ENCODE data around the gene PGM2. TPM values are rescaled to one million over a fixed set of nuclear protein-coding genes. Genes with fewer than 3 reads are reported as not detected.

PGM2 gene
- total RNA-seq, 2 experiments from 2014 or later, result 10.7 to 11.8 TPM

- H3K4me3 Mint-ChIP-seq, result peak overlapping the region; percentile 91
- POLR2A ChIA-PET, result no interaction called here
Observed at GRCh38 chr4:37828843-37829242, 2.4 kb downstream of the PGM2 start.

GRCh38 chr4:37830640-37831039, 4.2 kb downstream of the PGM2 start:
- H3K9me3 Mint-ChIP-seq, result no peaks in the 10 kb centered on the region
- POLR2A ChIA-PET, result interaction anchor here (0.6 kb wide), 1 partner anchor 14 kb away, joined by 3 read pairs; no protein-coding TSS in a partner anchor

More at GRCh38 chr4:37828843-37829242, 2.4 kb downstream of the PGM2 start:
- Histone ChIP-seq H3K4me3 (ENCODE audit: low read length) (no peak overlapping the region), H3K9me3 (ENCODE audit: control insufficient read depth in 1 of 2, insufficient read depth in 1 of 2, low read length in 2 of 2) (no peaks in the 10 kb centered on the region), H3K27ac (ENCODE audit: low read depth in 1 of 2, low read length in 2 of 2) (no peak overlapping the region), H3K4me1 (ENCODE audit: insufficient read depth, low read length) (peaks cover 27% of the 10 kb centered on the region), H3K27me3 (ENCODE audit: control insufficient read depth in 1 of 2, insufficient read depth in 2 of 2, low read length in 2 of 2) (no peaks in the 10 kb centered on the region), H3K36me3 (ENCODE audit: insufficient read depth, low read length) (peaks cover 30% of the 10 kb centered on the region)
- intact Hi-C loops (cut with DNase I, micrococcal nuclease), result loop anchor here (5.0 kb wide), 2 partner anchors 148 to 1698 kb away; partner anchors contain the start of gene UGDH (in 1 of the 2)
- no peak for DNase-seq
- no peak for ATAC-seq (ENCODE audit: poor library complexity)
- CTCF ChIA-PET, result no interaction called here
- H3K27me3 Mint-ChIP-seq, result no peaks in the 10 kb centered on the region
- peaks cover 69% of the 10 kb centered on the region for H3K4me1 Mint-ChIP-seq (ENCODE audit: low read depth)
- H3K9me3 Mint-ChIP-seq, result no peaks in the 10 kb centered on the region
- peaks cover 65% of the 10 kb centered on the region for H3K36me3 Mint-ChIP-seq (ENCODE audit: low read depth)
- peak overlapping the region; percentile 5 for H3K27ac Mint-ChIP-seq
- TF ChIP-seq, protein P1, sequence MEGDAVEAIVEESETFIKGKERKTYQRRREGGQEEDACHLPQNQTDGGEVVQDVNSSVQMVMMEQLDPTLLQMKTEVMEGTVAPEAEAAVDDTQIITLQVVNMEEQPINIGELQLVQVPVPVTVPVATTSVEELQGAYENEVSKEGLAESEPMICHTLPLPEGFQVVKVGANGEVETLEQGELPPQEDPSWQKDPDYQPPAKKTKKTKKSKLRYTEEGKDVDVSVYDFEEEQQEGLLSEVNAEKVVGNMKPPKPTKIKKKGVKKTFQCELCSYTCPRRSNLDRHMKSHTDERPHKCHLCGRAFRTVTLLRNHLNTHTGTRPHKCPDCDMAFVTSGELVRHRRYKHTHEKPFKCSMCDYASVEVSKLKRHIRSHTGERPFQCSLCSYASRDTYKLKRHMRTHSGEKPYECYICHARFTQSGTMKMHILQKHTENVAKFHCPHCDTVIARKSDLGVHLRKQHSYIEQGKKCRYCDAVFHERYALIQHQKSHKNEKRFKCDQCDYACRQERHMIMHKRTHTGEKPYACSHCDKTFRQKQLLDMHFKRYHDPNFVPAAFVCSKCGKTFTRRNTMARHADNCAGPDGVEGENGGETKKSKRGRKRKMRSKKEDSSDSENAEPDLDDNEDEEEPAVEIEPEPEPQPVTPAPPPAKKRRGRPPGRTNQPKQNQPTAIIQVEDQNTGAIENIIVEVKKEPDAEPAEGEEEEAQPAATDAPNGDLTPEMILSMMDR (IDR thresholded peaks at IDR 0.05), result no peak

GRCh38 chr4:37835031-37835430, 8.5 kb downstream of the PGM2 start:
- H3K4me1 ChIP-seq (ENCODE audit: insufficient read depth, low read length), result peaks cover 8% of the 10 kb centered on the region
- TF ChIP-seq, protein P1 (IDR thresholded peaks at IDR 0.05), result no peak
- H3K36me3 ChIP-seq (ENCODE audit: insufficient read depth, low read length), result peaks cover 64% of the 10 kb centered on the region
- DNase-seq, result no peak
- H3K4me1 Mint-ChIP-seq (ENCODE audit: low read depth), result peaks cover 57% of the 10 kb centered on the region
- H3K27ac ChIP-seq (ENCODE audit: low read depth in 1 of 2, low read length in 2 of 2), result no peak overlapping the region
- no peak overlapping the region for H3K27ac Mint-ChIP-seq
- H3K4me3 ChIP-seq (ENCODE audit: low read length), result no peak overlapping the region
- ATAC-seq (ENCODE audit: poor library complexity), result no peak
- ChIA-PET CTCF (interaction anchor here (1.0 kb wide), 1 partner anchor 472 kb away, joined by 4 read pairs; no protein-coding TSS in a partner anchor), POLR2A (interaction anchor here (4.4 kb wide), 1 partner anchor 8 kb away, joined by 21 read pairs; the partner anchor contains the start of gene PGM2)
- no peak overlapping the region for H3K4me3 Mint-ChIP-seq
- H3K9me3 Mint-ChIP-seq, result no peaks in the 10 kb centered on the region
- intact Hi-C loops (cut with DNase I, micrococcal nuclease), result no loop called here
- no peaks in the 10 kb centered on the region for H3K27me3 Mint-ChIP-seq
- no peaks in the 10 kb centered on the region for H3K27me3 ChIP-seq (ENCODE audit: control insufficient read depth in 1 of 2, insufficient read depth in 2 of 2, low read length in 2 of 2)
- H3K36me3 Mint-ChIP-seq (ENCODE audit: low read depth), result peaks cover 92% of the 10 kb centered on the region
- no peaks in the 10 kb centered on the region for H3K9me3 ChIP-seq (ENCODE audit: control insufficient read depth in 1 of 2, insufficient read depth in 1 of 2, low read length in 2 of 2)

More at GRCh38 chr4:37830640-37831039, 4.2 kb downstream of the PGM2 start:
- Histone ChIP-seq H3K27ac (ENCODE audit: low read depth in 1 of 2, low read length in 2 of 2) (no peak overlapping the region), H3K4me3 (ENCODE audit: low read length) (no peak overlapping the region), H3K27me3 (ENCODE audit: control insufficient read depth in 1 of 2, insufficient read depth in 2 of 2, low read length in 2 of 2) (no peaks in the 10 kb centered on the region), H3K4me1 (ENCODE audit: insufficient read depth, low read length) (peaks cover 20% of the 10 kb centered on the region), H3K9me3 (ENCODE audit: control insufficient read depth in 1 of 2, insufficient read depth in 1 of 2, low read length in 2 of 2) (no peaks in the 10 kb centered on the region), H3K36me3 (ENCODE audit: insufficient read depth, low read length) (peaks cover 39% of the 10 kb centered on the region)
- no peak for ATAC-seq (ENCODE audit: poor library complexity)
- Mint-ChIP-seq H3K36me3 (ENCODE audit: low read depth) (peaks cover 83% of the 10 kb centered on the region), H3K27me3 (no peaks in the 10 kb centered on the region), H3K4me3 (no peak overlapping the region), H3K4me1 (ENCODE audit: low read depth) (peaks cover 69% of the 10 kb centered on the region), H3K27ac (no peak overlapping the region)
- TF ChIP-seq, protein P1 (IDR thresholded peaks at IDR 0.05), result no peak
- CTCF ChIA-PET, result no interaction called here
- no peak for DNase-seq
- intact Hi-C loops (cut with DNase I, micrococcal nuclease), result no loop called here

Data from CD4-positive, alpha-beta T cell (primary cell).